Endothelial cell of umbilical vein (primary cell): Measurements from ENCODE around the gene CAND2. TPM values are rescaled to one million over a fixed set of nuclear protein-coding genes. Genes with fewer than 3 reads are reported as not detected.
A peak's percentile ranks its signal among the peaks of the same experiment; 100 is the strongest.

Experiments used
- BruUV-seq: library from RNA; stranded (reverse); fragments of 400-500 nt; replicated peaks from 2 replicates; lab custom pipeline; 2021; lab: Mats Ljungman, UMichigan
- CTCF ChIA-PET: fragments of 300-600, 350-600 bp; sonication (Branson Sonifier 250); formaldehyde crosslinking; loops from one replicate; lab custom pipeline; 2021; ENCODE audit warnings: antibody characterized with exemption, inconsistent platforms; lab: Charles Lee
- POLR2A ChIA-PET: fragments of 300-600, 350-600 bp; sonication (Branson Sonifier 250); formaldehyde crosslinking; loops from one replicate; lab custom pipeline; 2021; ENCODE audit warnings: antibody characterized with exemption, inconsistent platforms; lab: Charles Lee
- DNase-seq: peaks from one replicate; pipeline ENCODE4 v3.0.0-alpha.2; 2011; ENCODE audit warnings: low read depth, low spot score
- FAIRE-seq: peaks from 2 replicates; lab custom pipeline; 2011; peaks lifted over from hg19 to GRCh38; lab: Jason Lieb, UNC
- H2AFZ ChIP-seq: 2 replicates; pipeline ENCODE4 v1.6.0; 2012; ENCODE audit warnings: low read depth, low read length, control low read depth, inconsistent platforms
- H3K27ac ChIP-seq: 2 replicates; pipeline ENCODE4 v1.5.1; 2011; ENCODE audit warnings: low read depth, mild to moderate bottlenecking, control low read depth, low read length, moderate library complexity; ENCODE audit not compliant: insufficient read depth
- H3K27me3 ChIP-seq, 2 experiments: 2 replicates each; pipeline versions ENCODE4 v1.6.0 to v1.6.1; 2011; ENCODE audit warnings: low read length in 2 of 2, mixed read lengths in 1 of 2; ENCODE audit not compliant: control insufficient read depth in 2 of 2, insufficient read depth in 2 of 2
- H3K36me3 ChIP-seq, 2 experiments: 2 replicates in 1 of 2; 3 replicates in 1 of 2; pipeline ENCODE4 v1.5.1; 2011; ENCODE audit warnings: low read length in 2 of 2, mild to moderate bottlenecking in 1 of 2, moderate library complexity in 1 of 2; ENCODE audit not compliant: control insufficient read depth in 2 of 2, insufficient read depth in 2 of 2; ENCODE audit errors: extremely low read depth in 1 of 2
- H3K4me1 ChIP-seq: 3 replicates; pipeline ENCODE4 v1.5.1; 2011; ENCODE audit warnings: mild to moderate bottlenecking, low read length; ENCODE audit not compliant: control insufficient read depth, insufficient read depth; ENCODE audit errors: extremely low read depth
- H3K4me2 ChIP-seq: 2 replicates; pipeline ENCODE4 v1.6.1; 2011; ENCODE audit warnings: low read length, control low read depth, mixed read lengths; ENCODE audit not compliant: insufficient read depth
- H3K4me3 ChIP-seq, 3 experiments: fragments of 200-600 bp in 1 of 3; sonication (generic), shearing (Covaris generic) in 1 of 3; replicated peaks in 1 of 3; 2 replicates each; pipeline ENCODE4 v1.5.1; 2011 to 2016; ENCODE audit warnings: control low read depth in 3 of 3, low read length in 3 of 3, mild to moderate bottlenecking in 2 of 3, inconsistent platforms in 1 of 3, low read depth in 1 of 3, moderate library complexity in 1 of 3; ENCODE audit not compliant: insufficient read depth in 1 of 3
- H3K79me2 ChIP-seq: 2 replicates; pipeline ENCODE4 v1.6.0; 2012; ENCODE audit warnings: low read length, inconsistent platforms; ENCODE audit not compliant: control insufficient read depth, insufficient read depth
- H3K9ac ChIP-seq: replicated peaks from 2 replicates; pipeline ENCODE3; 2011; ENCODE audit warnings: low read length, control low read depth; ENCODE audit not compliant: insufficient read depth; ENCODE audit errors: extremely low read depth
- H3K9me1 ChIP-seq: replicated peaks from 3 replicates; pipeline ENCODE4 v1.6.0; 2011; ENCODE audit warnings: mild to moderate bottlenecking, low read length; ENCODE audit not compliant: control insufficient read depth, insufficient read depth; ENCODE audit errors: extremely low read depth
- H3K9me3 ChIP-seq: replicated peaks from 2 replicates; pipeline ENCODE4 v1.5.1; 2012; ENCODE audit warnings: low read length, inconsistent platforms; ENCODE audit not compliant: control insufficient read depth, insufficient read depth
- H4K20me1 ChIP-seq: replicated peaks from 2 replicates; pipeline ENCODE3; 2011; ENCODE audit warnings: mild to moderate bottlenecking, low read length; ENCODE audit not compliant: control insufficient read depth, insufficient read depth; ENCODE audit errors: extremely low read depth
- EZH2 ChIP-seq: IDR thresholded peaks from 2 replicates; pipeline ENCODE4 v1.6.1; 2012; ENCODE audit warnings: borderline replicate concordance, low read depth, mild to moderate bottlenecking, moderate library complexity, low read length, inconsistent platforms; ENCODE audit not compliant: severe bottlenecking
- FOS ChIP-seq: IDR thresholded peaks from 2 replicates; pipeline ENCODE4 v1.6.1; 2011; ENCODE audit warnings: mild to moderate bottlenecking, low read length, moderate library complexity, borderline replicate concordance; ENCODE audit not compliant: insufficient read depth
- GATA2 ChIP-seq: IDR thresholded peaks from 2 replicates; pipeline ENCODE4 v1.7.0; 2011; ENCODE audit warnings: low read depth, mild to moderate bottlenecking, moderate library complexity, mixed read lengths, low read length; ENCODE audit not compliant: insufficient read length, insufficient read depth
- JUN ChIP-seq: IDR thresholded peaks from 2 replicates; pipeline ENCODE4 v1.6.1; 2011; ENCODE audit warnings: borderline replicate concordance, low read depth; ENCODE audit not compliant: insufficient read length, insufficient read depth
- MYC ChIP-seq: IDR thresholded peaks from one replicate; pipeline ENCODE4 v1.6.1; 2011; ENCODE audit warnings: mild to moderate bottlenecking, low read depth, low read length
- POLR2A ChIP-seq: IDR thresholded peaks from 2 replicates; pipeline ENCODE4 v1.6.1; 2012; ENCODE audit warnings: low read depth, mild to moderate bottlenecking, control low read depth, low read length
- POLR2AphosphoS5 ChIP-seq: IDR thresholded peaks from 2 replicates; pipeline ENCODE4 v1.6.1; 2012; ENCODE audit warnings: low read depth, mild to moderate bottlenecking, control low read depth, low read length, moderate library complexity; ENCODE audit not compliant: insufficient read depth
- dilution Hi-C: fragments of 300-500 bp; cut with MboI; formaldehyde crosslinking; loops from one replicate; pipeline ENCODE4 v1.15.0; 2019; ENCODE audit warnings: low sequenced_read_pairs; ENCODE audit not compliant: extremely low pct_ligation_motif_present
- intact Hi-C: fragments of 100-400 bp; cut with micrococcal nuclease; formaldehyde crosslinking; loops from one replicate; pipeline ENCODE4 v1.10.0; 2022
- polyA plus RNA-seq, 4 experiments: library from polyadenylated mRNA; depleted of rRNA in 3 of 4; stranded (reverse) in 3 of 4; unstranded in 1 of 4; fragments of >200 nt; gene quantifications; 2 replicates each; pipeline versions ENCODE4 v1.2.1 to v1.2.3, GENCODE V29; 2011 to 2012; ENCODE audit warnings: missing spikeins in 1 of 4
- total RNA-seq: library from RNA; stranded (reverse); gene quantifications from 2 replicates; pipeline ENCODE4 v1.2.3, GENCODE V29; 2021
- TF ChIP-seq, protein P1 (sequence below), 2 donors: IDR thresholded peaks; 1 replicate in 1 of 2; 2 replicates in 1 of 2; pipeline ENCODE4 v1.5.1; 2011; ENCODE audit warnings: low read length in 2 of 2, mild to moderate bottlenecking in 2 of 2, moderate library complexity in 2 of 2, control low read depth in 1 of 2, inconsistent platforms in 1 of 2, low read depth in 1 of 2; ENCODE audit not compliant: insufficient read depth in 1 of 2; ENCODE audit errors: extremely low read depth in 1 of 2
- TF ChIP-seq, protein P2 (sequence below): IDR thresholded peaks from 2 replicates; pipeline ENCODE4 v1.6.1; 2011; ENCODE audit not compliant: insufficient read depth, insufficient read length

Gene CAND2
- total and polyA plus RNA-seq, 2 donors (not counting 3 experiments of a cell fraction or from before 2014, with no cell fraction given), result 7.1 to 11.0 TPM

DNA sequence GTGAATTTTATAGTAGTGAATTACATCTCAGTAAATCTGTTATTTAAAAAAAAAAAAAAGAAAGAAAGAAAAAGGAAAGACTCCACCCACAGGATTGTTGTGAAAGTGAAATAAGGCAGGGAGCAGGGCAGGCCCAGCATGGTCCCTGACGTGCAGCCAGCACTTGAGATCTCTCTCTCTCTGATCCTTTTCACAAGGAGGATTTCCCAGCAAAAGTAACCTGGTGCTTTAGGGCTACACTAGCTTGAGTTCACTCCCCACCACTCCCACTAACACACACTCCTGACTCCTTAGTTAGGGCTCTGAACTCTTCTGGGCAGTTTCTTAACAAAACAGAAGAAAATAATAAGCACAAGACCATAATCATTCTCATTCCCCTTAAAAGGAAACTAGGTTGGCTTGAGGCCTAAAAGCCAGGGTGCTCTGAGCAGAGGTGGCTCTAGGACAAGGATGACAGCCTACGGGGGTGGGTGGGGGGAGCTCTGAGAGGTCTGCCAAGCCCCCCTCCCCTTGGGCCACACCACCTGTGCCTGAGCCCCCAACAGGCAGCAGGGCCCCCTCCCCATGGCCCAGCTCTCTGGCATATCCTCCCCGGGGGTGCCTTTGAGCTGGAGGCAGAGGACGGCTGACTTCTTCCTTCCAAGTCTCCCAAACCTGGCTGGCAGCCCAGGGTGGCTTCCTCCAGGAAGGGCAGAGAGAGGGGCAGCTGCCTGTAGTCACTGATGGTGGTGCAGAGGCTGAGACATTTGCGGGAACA, 38.3 kb upstream of the CAND2 start:
- H3K9ac ChIP-seq, result no peak overlapping the region
- TF ChIP-seq FOS (no peak), GATA2 (no peak), POLR2A (no peak), EZH2 (no peak), POLR2AphosphoS5 (no peak), MYC (no peak), JUN (no peak)
- TF ChIP-seq, protein P1, sequence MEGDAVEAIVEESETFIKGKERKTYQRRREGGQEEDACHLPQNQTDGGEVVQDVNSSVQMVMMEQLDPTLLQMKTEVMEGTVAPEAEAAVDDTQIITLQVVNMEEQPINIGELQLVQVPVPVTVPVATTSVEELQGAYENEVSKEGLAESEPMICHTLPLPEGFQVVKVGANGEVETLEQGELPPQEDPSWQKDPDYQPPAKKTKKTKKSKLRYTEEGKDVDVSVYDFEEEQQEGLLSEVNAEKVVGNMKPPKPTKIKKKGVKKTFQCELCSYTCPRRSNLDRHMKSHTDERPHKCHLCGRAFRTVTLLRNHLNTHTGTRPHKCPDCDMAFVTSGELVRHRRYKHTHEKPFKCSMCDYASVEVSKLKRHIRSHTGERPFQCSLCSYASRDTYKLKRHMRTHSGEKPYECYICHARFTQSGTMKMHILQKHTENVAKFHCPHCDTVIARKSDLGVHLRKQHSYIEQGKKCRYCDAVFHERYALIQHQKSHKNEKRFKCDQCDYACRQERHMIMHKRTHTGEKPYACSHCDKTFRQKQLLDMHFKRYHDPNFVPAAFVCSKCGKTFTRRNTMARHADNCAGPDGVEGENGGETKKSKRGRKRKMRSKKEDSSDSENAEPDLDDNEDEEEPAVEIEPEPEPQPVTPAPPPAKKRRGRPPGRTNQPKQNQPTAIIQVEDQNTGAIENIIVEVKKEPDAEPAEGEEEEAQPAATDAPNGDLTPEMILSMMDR (IDR thresholded peaks at IDR 0.05; ENCODE audit: extremely low read depth in 1 of 2, insufficient read depth in 1 of 2, low read depth in 1 of 2, low read length in 2 of 2), result no peak
- TF ChIP-seq, protein P2, sequence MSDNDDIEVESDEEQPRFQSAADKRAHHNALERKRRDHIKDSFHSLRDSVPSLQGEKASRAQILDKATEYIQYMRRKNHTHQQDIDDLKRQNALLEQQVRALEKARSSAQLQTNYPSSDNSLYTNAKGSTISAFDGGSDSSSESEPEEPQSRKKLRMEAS, result no peak
- dilution Hi-C loops, result no loop called here

More for the DNA sequence above, 38.3 kb upstream of the CAND2 start:
- no peaks in the 10 kb centered on the region for H3K27me3 ChIP-seq
- DNase-seq (peak; percentile 59), FAIRE-seq (peak; percentile 4)
- H2AFZ ChIP-seq, result peak overlapping the region; percentile 74
- no peaks in the 10 kb centered on the region for H3K9me3 ChIP-seq
- peaks cover 5% of the 10 kb centered on the region for H3K4me1 ChIP-seq
- H3K4me3 ChIP-seq, result no peak overlapping the region
- no peaks in the 10 kb centered on the region for H4K20me1 ChIP-seq
- intact Hi-C loops, result no loop called here
- CTCF ChIA-PET, result interaction anchor here (0.9 to 1.1 kb wide), 2 partner anchors 10 to 52 kb away, joined by 3 to 6 read pairs; no protein-coding TSS in a partner anchor
- no peaks in the 10 kb centered on the region for H3K79me2 ChIP-seq
- BruUV-seq, result no TSS peak
- no peaks in the 10 kb centered on the region for H3K36me3 ChIP-seq
- H3K9me1 ChIP-seq, result no peaks in the 10 kb centered on the region
- POLR2A ChIA-PET, result interaction anchor here (1.2 kb wide), 1 partner anchor 52 kb away, joined by 4 read pairs; no protein-coding TSS in a partner anchor
- no peak overlapping the region for H3K4me2 ChIP-seq
- H3K27ac ChIP-seq, result no peak overlapping the region
